ENCODE results near the gene EDN2. TPM values are rescaled to one million over a fixed set of nuclear protein-coding genes. Genes with fewer than 3 reads are reported as not detected.

Gene EDN2
- total and polyA plus RNA-seq, 11 donors: 0.23 to 3.5 (median 1.9) TPM; not detected in 4

- no peaks in the 10 kb centered on the region for H3K27me3 ChIP-seq
- intact Hi-C loops (cut with DNase I): no loop called here
- ATAC-seq (peak; percentile 50 to 63 (median 57)), DNase-seq (peak in 2 of 5 donors; percentile 54 to 69)
- TF ChIP-seq POLR2A (IDR thresholded peaks at IDR 0.05) (no peak), CTCF (IDR thresholded peaks at IDR 0.05) (no peak)
- H3K27ac ChIP-seq: peak overlapping the region; percentile 58 to 86 (median 76)
- no peaks in the 10 kb centered on the region for H3K9me3 ChIP-seq
- no peak overlapping the region for H3K4me3 ChIP-seq
- WGBS, 4 donors: 37 to 65% (median 45%) methylated on average over 11 to 17 of the region's 17 CpGs
- H3K36me3 ChIP-seq: no peaks in the 10 kb centered on the region
- peaks cover 0 to 54% (median 38%) of the 10 kb centered on the region in 12 donors for H3K4me1 ChIP-seq
Measured at GRCh38 chr1:41474490-41475271, 9.8 kb downstream of the EDN2 start.

GRCh38 chr1:41473738-41474362 is 10.6 kb downstream of the EDN2 start:
- Histone ChIP-seq H3K4me1 (peaks cover 0 to 48% (median 33%) of the 10 kb centered on the region in 12 donors), H3K9me3 (no peaks in the 10 kb centered on the region), H3K4me3 (no peak overlapping the region), H3K36me3 (no peaks in the 10 kb centered on the region), H3K27me3 (no peaks in the 10 kb centered on the region), H3K27ac (peak overlapping the region in 11 of 12 donors; percentile 58 to 86 (median 76))
- intact Hi-C loops (cut with DNase I): no loop called here
- DNase-seq (peak in 1 of 5 donors; percentile 20), ATAC-seq (no peak)
- TF ChIP-seq POLR2A (IDR thresholded peaks at IDR 0.05): no peak
- no peak for TF ChIP-seq CTCF (IDR thresholded peaks at IDR 0.05)
- 92 to 95% (median 93%) methylated on average over 5 to 6 of the region's 6 CpGs for WGBS, 4 donors

GRCh38 chr1:41471658-41472057 is 12.8 kb downstream of the EDN2 start:
- Histone ChIP-seq H3K36me3 (no peaks in the 10 kb centered on the region), H3K27ac (no peak overlapping the region), H3K9me3 (no peaks in the 10 kb centered on the region), H3K4me3 (no peak overlapping the region), H3K4me1 (peaks cover 0 to 30% (median 20%) of the 10 kb centered on the region in 12 donors), H3K27me3 (no peaks in the 10 kb centered on the region)
- no peak for TF ChIP-seq CTCF (IDR thresholded peaks at IDR 0.05)
- TF ChIP-seq POLR2A (IDR thresholded peaks at IDR 0.05): no peak
- DNase-seq: no peak
- intact Hi-C loops (cut with DNase I): no loop called here
- 86 to 91% (median 89%) methylated on average over 5 to 6 of the region's 6 CpGs for whole genome bisulfite sequencing, 4 donors
- ATAC-seq: no peak

DNA sequence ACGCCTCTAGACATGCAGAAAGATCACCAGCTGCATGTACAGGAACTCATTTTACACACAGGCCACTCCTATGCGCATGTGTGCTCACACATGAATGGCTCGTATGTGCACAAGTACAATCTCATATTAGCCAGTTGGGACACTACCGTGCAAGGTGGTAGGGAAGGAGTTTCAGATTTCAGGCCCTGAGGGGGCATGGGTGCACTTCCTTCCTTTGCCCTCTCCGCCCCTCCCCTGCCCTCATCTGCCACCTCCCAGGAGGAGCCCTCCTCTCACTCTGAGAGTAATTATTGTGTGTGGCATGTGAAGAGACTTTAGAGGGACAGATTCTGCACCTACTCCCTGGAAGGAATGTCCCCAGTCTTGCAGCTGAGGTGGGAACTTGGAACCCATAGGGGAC is 14.8 kb downstream of the EDN2 start:
- TF ChIP-seq POLR2A (IDR thresholded peaks at IDR 0.05) (no peak), CTCF (IDR thresholded peaks at IDR 0.05) (no peak)
- Histone ChIP-seq H3K27me3 (peaks cover 0 to 3% (median 0%) of the 10 kb centered on the region in 9 donors), H3K9me3 (no peaks in the 10 kb centered on the region), H3K4me1 (peaks cover 0 to 10% (median 9%) of the 10 kb centered on the region in 12 donors), H3K36me3 (no peaks in the 10 kb centered on the region), H3K4me3 (no peak overlapping the region), H3K27ac (no peak overlapping the region)
- WGBS, 4 donors: 64 to 82% (median 68%) methylated on average over 5 of the region's 5 CpGs
- intact Hi-C loops (cut with DNase I): no loop called here
- ATAC-seq: no peak
- no peak for DNase-seq
